Fibroblast of peridontal ligament (primary cell): Measurements from ENCODE around the gene XRCC4.
A peak's percentile ranks its signal among the peaks of the same experiment; 100 is the strongest.

Source experiments
- DNase-seq: peaks from one replicate; pipeline ENCODE4 v3.0.0-alpha.2; 2010; ENCODE audit errors: extremely low read depth

XRCC4 gene

DNA sequence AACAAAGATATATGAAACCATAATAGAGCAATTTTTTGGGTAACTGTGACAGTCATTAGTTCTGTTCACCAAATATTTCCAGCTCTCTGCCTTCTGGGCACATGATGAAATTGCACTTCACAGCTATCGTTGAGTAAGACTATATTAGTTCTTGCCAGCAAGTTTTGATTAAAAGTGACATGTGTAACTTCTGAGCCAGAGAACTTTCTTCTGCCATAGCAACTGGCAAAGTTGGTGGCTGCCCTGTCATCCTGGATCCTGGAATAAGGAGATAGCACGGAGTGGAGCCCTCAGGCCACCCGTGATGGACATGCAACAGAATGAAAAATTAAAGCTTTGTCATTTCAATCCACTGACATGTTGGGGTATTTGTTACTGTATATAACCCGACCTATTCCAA is 199.8 kb downstream of the XRCC4 start:
- no peak for DNase-seq

DNA sequence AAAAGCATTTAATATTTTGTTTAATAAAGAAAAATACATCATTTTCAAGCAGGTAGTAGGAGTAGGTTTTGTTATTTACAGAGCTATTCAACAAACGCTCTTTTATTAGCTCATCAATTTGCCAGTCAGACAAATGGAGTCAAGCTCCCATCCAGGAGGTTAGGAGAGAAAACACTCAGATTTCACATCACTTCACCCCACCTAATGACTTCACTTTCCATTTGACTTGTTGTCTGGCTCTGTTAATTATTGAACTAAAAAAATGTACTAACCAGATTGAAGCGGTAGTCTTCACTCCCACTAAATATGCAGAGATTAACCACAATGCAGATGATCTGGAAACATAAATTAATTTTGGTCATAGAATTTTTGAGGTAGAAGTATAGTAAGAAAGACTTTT is 200.6 kb downstream of the XRCC4 start:
- no peak for DNase-seq

DNA sequence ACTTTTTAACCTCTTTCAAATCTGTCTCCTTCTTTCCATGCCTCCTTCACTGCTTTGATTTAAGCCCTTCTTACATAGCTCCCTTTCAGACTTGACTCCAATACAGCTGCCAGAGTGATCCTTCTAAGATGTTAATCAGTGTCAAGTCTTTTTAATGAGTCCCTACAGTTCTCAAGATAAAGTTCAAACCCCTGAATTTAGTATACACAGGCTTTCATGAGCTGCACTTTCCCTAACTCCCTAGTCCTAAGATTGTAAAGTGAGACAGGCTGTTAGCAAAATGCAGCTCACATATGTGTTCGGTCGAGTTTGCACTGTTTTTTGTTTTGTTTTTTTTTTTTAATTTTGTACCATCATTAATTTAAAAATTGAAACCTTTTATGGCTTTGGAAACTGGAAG is 203.8 kb downstream of the XRCC4 start:
- no peak for DNase-seq

DNA sequence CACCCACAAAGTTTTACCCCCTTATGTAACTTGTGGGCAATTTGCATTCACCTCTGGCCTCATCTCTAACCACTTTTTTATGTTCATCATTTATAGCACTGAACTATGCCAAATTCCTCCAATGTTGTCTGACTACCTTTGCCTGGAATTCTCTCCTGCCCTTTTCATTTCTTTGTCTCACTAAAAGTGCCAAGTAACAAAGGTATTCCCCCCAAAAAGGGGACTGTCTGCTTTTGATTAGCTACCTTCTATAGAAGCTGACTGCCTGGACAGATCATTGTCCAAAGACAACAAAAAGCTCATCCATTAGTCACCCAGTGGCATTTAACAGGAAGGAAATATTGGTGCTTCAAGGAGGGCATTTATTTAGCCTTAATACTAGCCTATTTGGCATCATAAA is 204.3 kb downstream of the XRCC4 start:
- DNase-seq = peak; percentile 52

DNA sequence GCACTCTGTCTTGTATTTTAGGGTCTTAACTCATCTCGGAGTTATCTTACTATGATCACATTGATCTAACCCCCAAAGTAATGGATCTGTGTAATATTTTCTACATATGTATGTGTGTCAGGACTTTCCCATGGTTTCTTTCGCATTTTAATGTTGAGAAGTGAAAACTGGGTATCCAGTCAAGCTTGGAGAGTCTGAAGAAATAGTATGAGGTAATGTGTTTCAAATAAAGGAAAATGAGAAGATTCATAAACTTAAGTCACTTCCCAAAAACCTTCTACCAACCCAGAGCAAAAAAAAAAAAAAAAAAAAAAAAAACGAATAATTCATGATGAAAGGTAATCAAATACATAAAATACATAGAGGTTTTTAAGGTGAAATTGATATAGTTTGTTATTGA is 206.4 kb downstream of the XRCC4 start:
- no peak for DNase-seq

DNA sequence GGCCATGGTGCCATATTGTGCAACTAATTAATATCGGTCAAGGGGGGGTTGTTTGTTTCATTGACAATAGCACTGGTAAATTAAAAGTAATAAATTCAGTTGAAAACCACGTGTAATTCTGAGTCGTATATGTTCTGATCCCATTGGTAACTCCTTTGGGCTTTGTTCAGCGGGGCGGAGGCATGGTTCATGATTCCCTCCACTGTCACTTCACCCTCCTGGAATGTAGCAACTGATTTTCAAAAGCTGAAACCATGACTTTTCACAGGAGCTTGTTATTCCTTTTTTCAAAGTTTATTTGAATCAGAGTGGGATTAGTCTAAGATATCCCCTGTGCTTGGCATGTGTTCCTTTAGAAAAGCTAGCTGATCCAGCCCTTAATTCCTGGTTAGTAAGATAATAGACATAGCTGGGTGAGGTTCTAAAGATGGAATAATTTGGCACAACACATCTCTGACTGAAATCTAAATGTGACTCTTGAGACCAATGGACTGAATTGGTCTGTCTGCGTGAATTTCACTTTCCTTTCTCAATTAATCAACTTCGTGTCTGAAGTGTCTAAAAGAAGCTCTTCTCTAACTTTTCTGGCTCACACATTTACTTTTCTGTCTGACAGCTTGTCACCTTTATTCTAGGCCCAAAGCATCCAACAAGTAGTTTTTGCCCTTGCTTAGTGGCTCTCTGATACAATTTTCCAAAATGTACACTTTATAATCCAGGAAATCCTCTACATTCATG is 208.5 kb downstream of the XRCC4 start:
- DNase-seq = no peak

DNA sequence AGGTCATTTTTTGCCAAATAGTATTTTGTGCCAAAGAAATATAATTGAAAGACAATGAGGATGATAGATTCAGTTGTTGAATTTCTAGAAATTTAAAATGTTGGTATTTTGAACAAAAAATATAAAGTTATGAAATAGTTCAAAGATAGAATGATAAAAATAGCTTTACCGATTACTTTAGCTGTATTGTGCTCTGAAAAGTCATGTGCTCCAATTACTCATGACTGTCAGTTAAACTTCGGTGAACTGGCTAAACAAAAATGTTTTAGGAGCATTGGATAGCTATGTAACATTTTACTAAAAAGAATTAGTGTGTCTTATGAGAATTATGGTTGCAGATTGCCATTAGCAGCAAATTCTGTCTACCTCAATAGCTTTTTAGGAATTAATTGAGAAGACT is 216.9 kb downstream of the XRCC4 start:
- DNase-seq = no peak

DNA sequence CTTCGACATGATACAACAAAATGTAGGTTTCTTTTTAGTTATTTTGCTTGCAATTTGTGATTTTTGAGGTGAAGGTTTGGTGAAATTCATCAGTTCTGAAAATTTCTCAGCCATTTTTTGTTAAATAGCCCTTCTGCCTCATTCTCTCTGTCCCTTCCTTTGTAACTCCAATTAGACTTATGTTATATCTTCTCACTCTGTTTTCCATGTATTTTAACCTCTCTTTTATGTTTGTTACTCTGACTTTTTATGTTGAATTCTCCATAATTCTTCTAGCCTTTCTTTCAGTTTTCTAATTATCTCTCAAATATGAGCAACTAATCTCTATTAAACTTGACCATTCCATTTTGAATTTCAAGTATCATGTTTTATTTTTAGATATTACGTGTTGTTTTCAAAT is 222.0 kb downstream of the XRCC4 start:
- DNase-seq = no peak

DNA sequence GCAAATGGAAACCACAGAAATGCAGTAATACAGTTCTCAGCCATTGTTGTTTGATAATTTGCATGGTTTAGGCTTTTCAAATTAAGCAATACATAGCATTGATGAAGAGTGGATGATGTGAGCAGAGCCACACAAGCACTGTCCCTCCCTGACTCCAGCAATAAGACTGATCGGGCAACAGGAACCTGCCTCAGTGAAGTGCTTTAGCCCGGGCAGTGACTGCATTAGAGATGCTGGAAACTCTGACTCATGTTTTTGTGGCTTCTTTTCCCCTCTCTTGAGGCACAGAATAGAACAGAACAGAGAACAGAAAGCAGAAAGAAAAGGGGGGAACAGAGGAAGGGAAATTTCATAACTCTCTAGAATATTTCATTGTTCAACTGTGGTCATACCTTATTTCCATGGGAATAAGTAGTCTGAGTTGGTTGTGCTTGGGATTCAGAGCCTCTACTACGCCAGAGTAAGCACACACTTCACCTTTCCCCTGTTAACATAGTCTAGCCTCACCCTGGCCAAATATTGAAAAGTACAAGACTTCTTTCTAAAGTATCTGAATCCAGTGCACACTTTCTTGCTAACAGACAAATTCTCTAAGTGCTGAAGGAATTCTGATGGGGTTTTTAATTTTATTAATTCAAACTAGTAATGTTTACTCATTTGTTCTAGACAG is 229.4 kb downstream of the XRCC4 start:
- peak; percentile 98 for DNase-seq

DNA sequence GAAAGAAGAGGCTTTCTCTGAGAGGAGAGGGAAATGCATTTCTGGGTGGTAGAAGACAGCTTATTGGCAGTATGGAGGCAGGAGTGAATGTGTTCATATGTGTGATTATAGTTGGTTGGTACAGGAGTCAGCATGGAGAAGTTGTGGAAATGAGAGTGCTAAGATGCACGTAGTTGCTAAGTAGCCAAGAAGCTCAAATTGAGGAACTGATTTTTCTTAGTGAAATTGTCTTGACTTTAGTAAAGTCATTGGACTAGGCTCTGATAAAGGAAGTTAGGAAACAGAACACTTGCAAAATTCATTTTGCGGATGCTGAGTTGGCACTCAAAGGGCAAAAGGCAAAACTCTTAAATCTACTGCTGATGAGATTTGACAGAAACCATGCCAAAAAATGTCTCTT is 235.3 kb downstream of the XRCC4 start:
- no peak for DNase-seq

DNA sequence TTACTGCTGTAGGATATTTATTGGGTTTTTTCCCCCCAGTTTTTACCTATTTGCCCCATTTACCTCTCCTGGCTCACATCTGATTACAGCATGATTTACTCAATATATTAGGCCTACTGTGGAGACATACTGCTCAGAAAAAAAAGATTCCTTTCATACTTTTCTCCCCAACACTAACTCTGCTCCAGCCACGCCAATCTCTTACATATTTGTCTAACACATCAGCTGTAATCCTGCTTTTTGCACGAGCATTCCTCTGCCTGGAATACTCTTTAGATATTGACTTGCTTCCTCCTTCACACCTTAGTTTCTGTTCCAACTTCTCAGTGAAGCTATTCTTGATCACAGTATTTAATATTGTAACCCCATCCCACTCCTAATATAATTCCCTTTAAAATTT is 236.1 kb downstream of the XRCC4 start:
- peak; percentile 32 for DNase-seq

DNA sequence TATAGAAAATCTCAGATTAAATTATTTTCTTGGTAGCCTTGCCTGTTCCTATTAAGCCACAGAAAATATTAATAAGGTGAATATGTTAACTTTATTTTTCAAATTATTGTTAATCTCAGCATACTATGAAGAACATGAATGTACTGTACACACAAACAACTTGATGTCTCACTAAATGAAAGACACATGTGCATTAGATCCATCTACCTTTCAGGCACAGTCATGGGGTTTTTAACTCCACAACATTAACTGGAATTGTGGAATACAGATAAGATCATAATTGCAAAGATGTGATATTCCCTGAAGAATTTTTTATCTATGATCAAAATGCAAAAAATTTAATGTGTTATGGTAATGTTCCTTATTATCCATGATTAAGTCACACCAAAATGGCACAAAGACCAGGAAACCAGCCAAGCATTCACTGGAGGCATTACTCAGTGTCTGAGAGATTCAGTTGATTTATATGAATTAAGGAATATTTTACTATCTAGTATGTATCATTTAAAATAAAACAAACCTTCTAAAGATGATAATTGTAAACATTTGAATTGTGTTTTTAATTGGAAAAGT is 244.2 kb downstream of the XRCC4 start:
- DNase-seq = peak; percentile 59

DNA sequence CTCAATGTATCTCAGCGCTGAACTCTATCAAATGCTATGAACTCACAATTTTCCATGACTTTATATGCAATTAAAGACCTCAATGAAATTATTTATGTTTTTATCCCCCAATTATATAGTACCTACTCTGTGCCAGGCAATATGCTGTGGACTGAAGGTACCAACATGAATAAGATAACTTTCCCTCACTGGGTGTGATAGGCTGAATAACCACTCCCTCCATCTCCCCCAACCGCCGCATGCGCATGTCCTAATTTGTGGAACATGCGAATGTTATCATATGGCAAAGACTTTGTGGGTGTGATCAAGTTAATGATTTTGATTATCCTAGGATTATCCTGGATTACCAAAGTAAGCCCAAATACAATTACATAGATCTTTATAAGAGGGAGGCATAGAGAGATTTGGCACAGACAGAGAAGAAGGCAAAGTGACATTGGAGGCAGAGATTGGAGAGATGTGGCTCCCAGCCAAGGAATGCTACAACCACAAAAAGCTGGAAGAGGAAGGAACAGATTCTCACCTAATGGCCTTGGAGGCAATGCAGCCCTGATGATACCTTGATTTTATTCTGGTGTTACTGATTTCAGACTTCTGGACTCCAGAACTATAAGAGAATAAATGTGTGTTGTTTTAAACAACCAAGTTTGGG is 245.1 kb downstream of the XRCC4 start:
- no peak for DNase-seq

DNA sequence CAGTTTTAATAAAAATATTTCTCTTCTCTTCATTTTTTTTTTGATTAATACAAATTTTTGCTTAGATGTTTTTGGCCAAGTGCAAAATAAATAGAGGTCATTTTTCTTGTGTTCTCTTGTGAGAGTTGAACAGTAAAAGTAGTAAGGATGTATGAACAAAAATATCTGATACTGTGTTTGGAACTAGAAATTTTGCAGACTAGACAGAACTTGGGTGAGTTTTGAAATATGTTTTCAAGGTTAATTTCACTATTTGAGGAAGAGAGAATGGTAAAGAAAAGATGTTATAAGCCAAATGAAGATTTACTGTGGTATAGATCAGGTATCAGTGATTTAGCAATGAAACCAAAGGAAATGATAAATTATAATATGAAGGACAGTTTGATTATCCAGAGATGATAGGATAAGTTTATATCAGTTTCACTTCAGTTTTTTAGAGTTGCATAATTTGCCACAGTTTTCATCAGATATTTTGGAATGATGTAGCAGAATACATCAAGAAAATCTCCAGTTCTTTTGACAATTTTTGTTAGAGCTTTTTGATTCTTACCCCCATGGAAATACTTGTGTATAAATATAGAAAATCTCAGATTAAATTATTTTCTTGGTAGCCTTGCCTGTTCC is 246.3 kb downstream of the XRCC4 start:
- DNase-seq = no peak

DNA sequence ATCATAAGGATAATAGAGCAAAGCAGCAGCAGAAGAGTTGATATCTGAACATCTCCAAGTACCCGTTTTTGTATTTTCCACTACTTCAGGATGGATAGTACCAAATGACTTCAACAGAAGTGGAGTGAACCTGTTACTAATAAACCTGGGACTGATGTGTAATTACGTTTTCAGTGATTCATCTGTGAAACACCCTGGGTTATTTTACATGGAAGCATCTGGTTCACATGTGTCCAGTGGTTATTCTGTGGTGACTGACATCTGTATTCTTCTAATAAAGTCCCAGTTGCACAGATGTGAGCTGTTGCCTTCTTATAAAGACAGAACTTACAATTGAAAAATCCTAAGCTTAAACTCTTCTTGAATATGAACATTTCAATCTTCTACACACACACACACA is 254.5 kb downstream of the XRCC4 start:
- DNase-seq = peak; percentile 64

DNA sequence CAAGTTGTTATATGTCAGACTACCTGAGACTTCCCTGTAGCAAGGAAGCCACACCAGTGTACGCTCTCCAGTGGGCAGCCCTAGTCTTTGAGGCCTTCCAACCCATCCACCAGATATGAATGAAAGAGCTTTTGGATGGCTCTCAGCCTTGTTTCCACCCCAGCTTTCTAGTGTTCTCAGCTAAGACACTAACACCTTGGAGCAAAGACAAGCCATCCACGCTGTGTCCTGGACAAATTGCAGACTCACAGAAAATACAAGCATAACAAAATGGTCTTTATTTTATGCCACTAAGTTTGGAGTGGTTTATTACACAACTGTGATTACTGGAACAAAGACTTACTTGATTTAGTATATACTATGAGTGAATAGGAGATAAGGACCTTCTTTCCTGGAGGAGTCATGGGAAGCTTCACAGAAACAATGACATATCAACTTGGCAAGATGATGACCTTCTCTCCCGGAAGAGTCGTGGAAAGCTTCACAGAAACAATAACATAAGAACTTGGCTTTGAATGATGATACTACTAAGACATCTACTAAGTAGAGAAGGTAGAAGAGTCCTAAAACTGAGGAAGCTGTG is 260.2 kb downstream of the XRCC4 start:
- no peak for DNase-seq

DNA sequence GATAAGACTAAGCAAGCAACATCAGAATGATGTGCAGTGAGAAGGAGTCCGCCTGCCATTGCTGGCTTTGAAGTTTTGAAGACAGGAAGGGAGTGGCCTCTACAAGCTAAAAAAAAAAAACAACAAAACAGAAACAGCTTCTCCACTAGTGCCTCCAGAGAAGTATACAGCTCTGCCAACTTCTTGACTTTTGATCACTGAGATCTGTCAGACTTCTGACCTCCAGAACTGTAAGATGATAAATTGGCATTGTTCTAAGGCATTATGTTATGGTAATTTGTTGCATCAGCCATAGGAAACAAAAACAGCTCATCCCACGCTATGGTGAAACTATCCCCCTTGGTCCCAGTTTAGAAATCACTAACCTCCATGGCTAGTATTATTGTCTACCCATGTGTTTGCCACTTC is 263.2 kb downstream of the XRCC4 start:
- DNase-seq = peak; percentile 38

DNA sequence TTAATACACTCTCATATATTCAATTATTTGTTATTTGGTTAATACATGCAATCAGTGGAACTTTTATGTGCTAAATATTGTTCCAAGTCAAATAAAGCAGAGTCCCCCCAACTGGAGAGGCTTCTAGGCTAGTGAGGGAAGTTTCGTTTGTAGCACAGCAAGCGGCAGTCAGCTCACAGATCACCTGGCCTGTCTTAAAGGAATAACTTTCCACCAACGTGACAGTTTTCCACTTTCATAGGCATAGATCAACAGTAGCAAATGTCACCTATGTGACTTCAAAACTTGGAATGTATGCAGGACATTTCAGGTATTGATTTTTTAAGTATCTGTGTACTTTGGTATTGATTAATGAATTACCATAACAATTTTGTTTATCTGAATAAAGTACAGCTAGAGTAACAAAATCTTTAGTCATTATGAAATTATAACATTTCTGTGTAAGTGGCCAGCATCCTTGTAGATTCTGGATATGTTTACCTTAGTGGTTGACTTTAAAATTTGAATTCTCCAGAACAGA is 264.5 kb downstream of the XRCC4 start:
- no peak for DNase-seq

DNA sequence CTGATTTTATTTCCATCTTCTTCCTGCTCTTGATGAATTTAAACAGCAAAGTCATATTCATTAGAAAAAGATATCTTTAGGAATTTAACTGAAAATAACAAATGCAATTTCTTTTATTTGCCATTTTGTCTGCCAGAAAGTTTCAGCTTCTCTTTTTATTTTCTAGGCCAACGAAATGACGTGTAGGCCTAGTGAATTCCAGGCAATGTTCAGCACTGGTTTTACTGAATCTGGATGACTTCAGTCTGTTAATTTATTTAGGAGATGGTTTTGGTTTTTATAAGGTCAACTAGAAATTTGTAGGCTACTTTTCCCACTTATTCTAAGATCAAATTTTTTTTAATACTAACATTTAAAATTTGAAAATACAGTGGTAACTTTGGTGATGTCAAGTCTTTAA is 265.1 kb downstream of the XRCC4 start:
- peak; percentile 44 for DNase-seq

DNA sequence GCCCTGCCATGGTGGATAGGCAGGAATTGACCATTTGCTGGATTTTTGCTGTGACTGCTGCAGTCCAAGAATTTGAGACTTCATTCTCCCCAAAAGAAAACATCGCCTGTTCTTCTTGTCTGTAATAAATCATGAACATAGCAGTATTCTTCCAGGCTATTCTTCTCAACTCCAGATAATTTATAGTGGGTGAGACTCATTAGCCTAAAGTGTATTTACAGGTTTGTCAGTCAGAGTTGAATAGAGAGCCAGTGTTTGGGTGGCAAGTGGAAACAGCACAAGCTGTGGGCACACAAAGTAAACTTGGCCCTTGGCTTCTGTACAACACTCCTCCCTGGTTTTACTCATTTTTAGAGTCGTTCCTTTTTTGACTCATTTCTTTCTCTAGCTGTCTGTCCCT is 266.0 kb downstream of the XRCC4 start:
- DNase-seq = no peak

DNA sequence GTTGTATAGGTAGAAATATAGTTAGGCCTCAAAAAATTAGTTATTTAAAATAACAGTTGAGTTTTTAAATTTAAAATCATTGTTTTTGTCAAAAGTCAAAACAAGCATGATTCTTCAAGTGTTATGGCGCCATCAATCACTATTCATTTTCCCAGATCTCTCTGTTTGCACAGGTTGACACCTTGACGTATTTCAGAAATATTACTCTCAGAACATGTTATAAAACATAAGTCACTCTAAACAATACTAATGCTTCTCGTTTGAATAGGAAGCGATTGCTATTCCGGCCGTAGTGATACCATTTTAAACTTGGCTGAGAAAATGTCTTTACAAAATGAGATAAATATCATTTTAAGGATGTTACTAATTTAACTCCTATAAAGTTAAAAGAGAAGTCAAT is 268.1 kb downstream of the XRCC4 start:
- no peak for DNase-seq

DNA sequence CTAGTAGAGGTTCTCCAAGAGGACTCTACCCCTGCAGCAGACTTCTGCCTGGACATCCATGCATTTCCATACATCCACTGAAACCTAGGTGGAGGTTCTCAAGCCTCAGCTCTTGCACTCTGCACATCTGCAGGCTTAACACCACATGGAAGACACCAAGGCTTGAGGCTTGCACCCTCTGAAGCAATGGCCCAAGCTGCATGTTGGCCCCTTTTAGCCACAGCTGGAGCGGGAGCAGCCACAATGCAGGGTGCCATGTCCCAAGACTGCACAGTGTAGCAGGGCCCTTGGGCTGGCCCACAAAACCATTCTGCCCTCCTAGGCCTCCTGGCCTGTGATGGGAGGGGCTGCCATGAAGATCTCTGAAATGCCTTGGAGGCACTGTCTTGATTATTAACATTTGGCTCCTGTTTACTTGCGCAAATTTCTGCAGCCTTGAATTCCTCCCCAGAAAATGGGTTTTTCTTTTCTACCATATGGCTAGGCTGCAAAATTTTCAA is 271.0 kb downstream of the XRCC4 start:
- no peak for DNase-seq
